Sciatic nerve (tissue), 2 donors: ENCODE results near the gene PLD1. TPM values are rescaled to one million over a fixed set of nuclear protein-coding genes. Genes with fewer than 3 reads are reported as not detected.

Source experiments
- ATAC-seq: fragments of 200-7000 bp; cut with Tn5 transposase; one replicate; pipeline ENCODE4 v1.9.1; 2020; ENCODE audit warnings: mild to moderate bottlenecking, moderate library complexity
- DNase-seq: peaks from one replicate; pipeline ENCODE4 v3.0.0-alpha.2; 2020; ENCODE audit warnings: low spot score
- intact Hi-C: fragments of 100-400 bp; cut with DNase I; formaldehyde crosslinking; loops from one replicate; pipeline ENCODE4 v1.14.2; 2022
- total RNA-seq: library from RNA; stranded (reverse); fragmentation: NEBNext Ultra II Directional; extraction: Animal tissue kit (Norgen Biotek cat#: 25700); gene quantifications from one replicate; pipeline ENCODE4 v1.2.1, GENCODE V29; 2021
- donor health status: DM: no; HTN: no; CAD: no.
- donor health status: DM: no; HTN: no; CAD: no.

PLD1 gene
- total RNA-seq, 1 donor from 2014 or later = 36.8 TPM

- no peak for ATAC-seq
- intact Hi-C loops = no loop called here
- no peak for DNase-seq
Measured at GRCh38 chr3:171688593-171688992, 121.7 kb downstream of the PLD1 start.

GRCh38 chr3:171688002-171688401, 122.3 kb downstream of the PLD1 start:
- intact Hi-C loops = no loop called here
- no peak for ATAC-seq
- no peak for DNase-seq

DNA sequence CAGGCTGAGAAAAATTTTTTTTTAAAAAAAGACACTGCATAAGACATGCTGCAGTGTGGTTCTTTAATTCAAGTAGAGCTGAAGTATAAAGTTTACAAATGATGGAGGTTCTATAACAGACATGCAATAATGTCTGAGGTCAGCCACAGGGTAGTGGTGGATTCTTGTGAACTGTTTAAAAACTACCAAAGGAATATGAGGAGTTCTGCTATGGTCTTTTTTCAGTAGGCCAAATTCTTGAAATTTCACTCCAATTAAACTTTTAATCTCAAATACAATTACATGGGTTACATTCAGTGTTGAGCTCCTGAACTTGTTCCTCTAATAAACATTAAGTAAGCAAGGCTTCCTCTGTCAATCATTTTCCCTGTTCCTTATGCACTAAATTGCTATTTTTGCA, 122.7 kb downstream of the PLD1 start:
- intact Hi-C loops = no loop called here
- no peak for ATAC-seq
- no peak for DNase-seq

DNA sequence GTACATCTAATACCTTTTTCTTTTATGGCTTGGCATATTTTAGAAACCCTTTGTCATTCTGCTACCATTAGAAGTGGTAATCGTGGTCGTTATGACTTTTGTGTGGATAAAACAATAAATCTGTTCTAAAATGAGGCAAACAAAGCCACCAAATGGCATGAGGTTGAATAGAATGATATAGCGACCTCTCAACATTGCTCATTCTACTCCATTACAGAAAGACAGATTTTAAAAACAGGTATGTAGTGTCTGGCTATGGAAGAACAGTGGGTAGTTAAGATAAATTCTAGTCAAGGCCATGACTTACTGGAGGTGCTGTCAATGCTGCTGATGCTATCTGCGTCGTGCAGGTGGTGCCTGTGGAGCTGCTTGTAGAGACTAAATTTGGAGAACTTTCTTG, 123.2 kb downstream of the PLD1 start:
- no peak for ATAC-seq

GRCh38 chr3:171685116-171685895, 125.0 kb downstream of the PLD1 start:
- intact Hi-C loops = no loop called here
- no peak for ATAC-seq
- no peak for DNase-seq

More for the DNA sequence above, 123.2 kb downstream of the PLD1 start:
- DNase-seq = no peak
- intact Hi-C loops = no loop called here

DNA sequence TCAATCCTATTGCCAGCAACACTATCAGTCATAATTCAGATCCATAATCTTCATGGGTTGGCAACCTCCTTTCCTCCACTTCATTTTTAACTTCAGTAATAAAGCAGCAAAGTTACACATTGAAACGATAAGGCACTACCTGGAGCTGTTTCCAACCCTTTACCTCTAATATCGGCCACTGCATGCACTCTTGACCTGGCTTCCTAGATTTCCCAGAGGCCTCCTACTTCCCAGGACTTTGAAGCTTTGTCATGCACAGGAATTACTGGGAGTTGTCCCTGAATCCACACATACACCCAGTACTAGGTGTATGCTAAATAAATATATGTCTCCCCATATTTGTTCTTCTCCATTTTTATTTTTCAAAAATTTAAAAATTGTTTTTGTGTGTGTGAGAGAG, 126.1 kb downstream of the PLD1 start:
- no peak for DNase-seq
- intact Hi-C loops = no loop called here
- ATAC-seq = no peak

- intact Hi-C loops = no loop called here
- DNase-seq (no peak), ATAC-seq (no peak)
Measured at GRCh38 chr3:171682743-171683142, 127.5 kb downstream of the PLD1 start.

- ATAC-seq (no peak), DNase-seq (no peak)
- intact Hi-C loops = no loop called here
Measured at GRCh38 chr3:171680726-171681411, 129.4 kb downstream of the PLD1 start.

DNA sequence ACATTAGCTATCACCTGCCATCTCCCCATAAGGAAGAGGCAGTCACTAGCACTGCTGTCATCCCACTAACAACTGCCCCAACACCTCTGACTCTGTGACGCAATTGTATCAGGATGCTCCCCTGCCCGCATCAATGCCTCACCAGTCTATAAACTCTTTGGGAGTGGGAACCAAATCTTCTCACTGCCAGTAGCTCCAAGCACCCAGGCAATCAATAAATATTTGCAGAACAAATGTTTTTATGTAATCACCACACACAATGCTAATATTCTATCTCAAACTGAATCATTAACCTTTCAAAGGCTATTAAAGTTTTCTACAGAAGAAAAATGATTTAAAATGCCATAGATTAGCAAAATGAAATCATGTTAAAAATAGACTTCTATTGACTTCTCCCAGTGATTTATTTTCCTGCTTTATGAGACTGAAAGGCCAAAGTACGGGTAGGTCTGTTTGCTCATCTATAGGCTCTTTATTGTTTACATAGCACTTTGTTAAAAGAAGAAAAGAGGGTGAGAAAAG, 131.3 kb downstream of the PLD1 start:
- intact Hi-C loops = no loop called here
- DNase-seq (no peak), ATAC-seq (no peak)

GRCh38 chr3:171677706-171678105, 132.6 kb downstream of the PLD1 start:
- no peak for ATAC-seq
- DNase-seq = no peak
- intact Hi-C loops = no loop called here

GRCh38 chr3:171676601-171677175, 133.6 kb downstream of the PLD1 start:
- ATAC-seq (no peak), DNase-seq (no peak)
- intact Hi-C loops = no loop called here

DNA sequence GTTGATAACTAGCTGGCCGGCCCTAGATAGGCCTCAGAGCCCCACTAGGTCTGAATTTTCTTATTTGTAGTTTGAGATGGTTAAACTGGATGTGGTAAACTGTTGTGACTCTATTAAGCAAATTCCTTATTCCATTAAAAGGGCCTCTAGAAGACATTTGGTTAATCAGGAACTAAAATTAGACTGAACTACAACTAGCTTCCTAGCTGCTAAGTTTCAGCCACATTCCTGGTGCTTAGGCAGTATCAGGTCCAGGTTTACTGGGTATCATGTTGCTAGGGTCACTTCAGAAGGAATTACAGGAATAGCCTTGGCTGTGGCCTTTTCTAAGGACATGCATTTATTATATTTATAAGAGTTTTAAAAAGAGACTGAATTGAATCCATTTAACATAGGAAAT, 136.3 kb downstream of the PLD1 start:
- no peak for ATAC-seq
- DNase-seq = no peak
- intact Hi-C loops = no loop called here

GRCh38 chr3:171672538-171672937, 137.7 kb downstream of the PLD1 start:
- ATAC-seq (no peak), DNase-seq (no peak)
- intact Hi-C loops = no loop called here

- no peak for ATAC-seq
- intact Hi-C loops = no loop called here
- DNase-seq = no peak
Measured at GRCh38 chr3:171672124-171672523, 138.2 kb downstream of the PLD1 start.

DNA sequence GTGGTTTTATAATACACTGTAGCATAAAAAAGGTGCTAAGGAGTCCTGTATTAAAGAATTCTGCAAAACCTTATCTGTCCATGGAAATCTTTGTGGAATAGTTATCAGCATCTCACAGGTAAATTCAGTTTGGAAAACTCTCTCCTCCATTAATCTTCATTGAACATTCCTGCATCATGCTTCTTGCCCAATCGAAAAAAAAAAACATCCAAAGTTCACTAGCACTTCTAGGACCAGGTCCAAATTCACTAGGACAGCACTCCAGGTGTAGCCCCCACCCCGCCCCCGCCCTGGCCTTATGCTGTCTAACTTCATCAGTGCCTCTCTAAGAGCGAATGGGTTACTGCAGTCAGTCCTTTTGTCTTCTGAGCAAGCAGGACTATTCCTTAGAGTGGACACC, 138.6 kb downstream of the PLD1 start:
- DNase-seq (no peak), ATAC-seq (no peak)
- intact Hi-C loops = no loop called here

- DNase-seq (no peak), ATAC-seq (no peak)
Measured at GRCh38 chr3:171666516-171666915, 143.8 kb downstream of the PLD1 start.

DNA sequence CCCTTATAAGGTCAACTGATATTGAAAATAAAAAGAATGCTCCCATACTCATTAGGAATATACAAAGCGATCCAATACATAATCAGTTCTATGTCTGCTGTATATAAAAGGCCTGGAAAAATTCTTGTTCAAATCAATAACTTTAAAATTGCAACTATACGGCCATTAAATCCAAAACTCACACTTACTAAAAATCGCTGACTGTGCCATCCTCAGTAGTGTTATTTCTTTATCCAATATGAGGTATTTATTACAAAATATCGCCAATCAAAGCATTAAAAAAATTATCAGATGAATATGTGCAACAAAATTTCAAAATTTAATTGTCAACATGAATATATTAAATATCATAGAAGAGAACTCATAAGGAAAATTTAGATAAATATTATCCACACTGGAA, 146.5 kb downstream of the PLD1 start:
- DNase-seq (no peak), ATAC-seq (no peak)
- intact Hi-C loops = no loop called here

More at GRCh38 chr3:171666516-171666915, 143.8 kb downstream of the PLD1 start:
- intact Hi-C loops = no loop called here

GRCh38 chr3:171661484-171661883, 148.8 kb downstream of the PLD1 start:
- intact Hi-C loops = no loop called here
- ATAC-seq = no peak
- DNase-seq = no peak

DNA sequence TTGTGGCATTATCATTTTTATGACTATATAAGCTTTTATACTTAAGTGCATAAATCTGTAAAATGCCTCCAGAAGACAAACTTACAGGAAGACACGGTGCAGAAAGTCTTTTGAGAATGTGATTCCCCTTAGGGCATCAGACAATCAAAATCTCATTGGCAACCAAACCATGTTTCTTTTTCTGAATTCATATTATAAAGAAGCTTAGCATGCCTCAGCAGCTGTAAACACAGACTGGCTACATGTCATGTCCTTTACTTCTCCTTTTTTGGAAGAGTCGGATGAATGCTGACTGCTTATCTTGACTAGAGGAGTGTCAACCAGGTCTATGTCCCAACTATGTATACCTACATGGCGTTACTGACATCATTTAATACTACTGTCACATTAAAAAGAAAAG, 150.1 kb downstream of the PLD1 start:
- intact Hi-C loops = no loop called here

GRCh38 chr3:171658841-171659240, 151.4 kb downstream of the PLD1 start:
- ATAC-seq = no peak
- intact Hi-C loops = no loop called here

More for the DNA sequence above, 150.1 kb downstream of the PLD1 start:
- ATAC-seq (no peak), DNase-seq (no peak)

More at GRCh38 chr3:171658841-171659240, 151.4 kb downstream of the PLD1 start:
- DNase-seq = no peak
